Stimulated activated CD8-positive, alpha-beta memory T cell treated with anti-CD3 and anti-CD28 coated beads, Interleukin-4, amount 100 ng/mL, for 1 hour (primary cell): ENCODE measurements around the gene NAGLU.
"Not testable (repeated sequence)": the region's sequence is repeated elsewhere in the genome, so short reads cannot be mapped to it uniquely, and the experiment has no call there.

Experiments used
- DNase-seq, 2 donors: peaks; one replicate each; pipeline ENCODE4 v3.0.0-alpha.2; 2020; ENCODE audit warnings: low read depth in 2 of 2, low spot score in 1 of 2

Gene NAGLU

GRCh38 chr17:42544874-42545283, 8.8 kb downstream of the NAGLU start:
- no peak for DNase-seq

- not testable (repeated sequence) for DNase-seq
Measured at GRCh38 chr17:42545755-42546505, 9.9 kb downstream of the NAGLU start.

- no peak for DNase-seq
Measured at GRCh38 chr17:42547001-42547461, 11.0 kb downstream of the NAGLU start.

- DNase-seq = no peak
Measured at GRCh38 chr17:42547698-42548069, 11.6 kb downstream of the NAGLU start.

GRCh38 chr17:42548070-42548837, 12.2 kb downstream of the NAGLU start:
- peak in 1 of 2 donors; percentile 50 for DNase-seq

- no peak for DNase-seq
Measured at GRCh38 chr17:42548993-42549755, 13.1 kb downstream of the NAGLU start.

- not testable (repeated sequence) for DNase-seq
Measured at GRCh38 chr17:42552736-42553135, 16.7 kb downstream of the NAGLU start, which contains the start of gene HSD17B1. HSD17B1 (plus strand) TSS chr17:42552923; CDS start chr17:42552934, 11 bp downstream.

GRCh38 chr17:42553161-42553818, 17.2 kb downstream of the NAGLU start:
- no peak for DNase-seq

GRCh38 chr17:42553866-42554249, 17.8 kb downstream of the NAGLU start:
- DNase-seq = no peak

GRCh38 chr17:42554250-42555121, 18.4 kb downstream of the NAGLU start:
- peak in 1 of 2 donors; percentile 62 for DNase-seq

GRCh38 chr17:42555122-42555622, 19.1 kb downstream of the NAGLU start:
- DNase-seq = no peak

GRCh38 chr17:42555961-42556617, 20.0 kb downstream of the NAGLU start:
- not testable (repeated sequence) for DNase-seq

GRCh38 chr17:42559075-42559474, 23.0 kb downstream of the NAGLU start:
- DNase-seq = no peak

GRCh38 chr17:42560246-42560645, 24.2 kb downstream of the NAGLU start:
- DNase-seq = no peak

GRCh38 chr17:42561897-42562387, 25.9 kb downstream of the NAGLU start, which contains the start of gene COASY:
COASY (plus strand) TSS chr17:42562148; CDS start chr17:42562623, 475 bp downstream.
- DNase-seq = peak; percentile 68 to 82

GRCh38 chr17:42562388-42563142, 26.5 kb downstream of the NAGLU start:
- no peak for DNase-seq

GRCh38 chr17:42563143-42563509, 27.1 kb downstream of the NAGLU start:
- DNase-seq = no peak

- DNase-seq = no peak
Measured at GRCh38 chr17:42563543-42563942, 27.5 kb downstream of the NAGLU start.
